Activated T-cell treated with anti-CD3 and anti-CD28 coated beads, Interleukin-2, amount 50 U/mL, for 1 hour (primary cell): ENCODE results near the gene SLC38A2.

Source experiments
- DNase-seq: peaks from one replicate; pipeline ENCODE4 v3.0.0-alpha.2; 2020

The SLC38A2 gene

DNA sequence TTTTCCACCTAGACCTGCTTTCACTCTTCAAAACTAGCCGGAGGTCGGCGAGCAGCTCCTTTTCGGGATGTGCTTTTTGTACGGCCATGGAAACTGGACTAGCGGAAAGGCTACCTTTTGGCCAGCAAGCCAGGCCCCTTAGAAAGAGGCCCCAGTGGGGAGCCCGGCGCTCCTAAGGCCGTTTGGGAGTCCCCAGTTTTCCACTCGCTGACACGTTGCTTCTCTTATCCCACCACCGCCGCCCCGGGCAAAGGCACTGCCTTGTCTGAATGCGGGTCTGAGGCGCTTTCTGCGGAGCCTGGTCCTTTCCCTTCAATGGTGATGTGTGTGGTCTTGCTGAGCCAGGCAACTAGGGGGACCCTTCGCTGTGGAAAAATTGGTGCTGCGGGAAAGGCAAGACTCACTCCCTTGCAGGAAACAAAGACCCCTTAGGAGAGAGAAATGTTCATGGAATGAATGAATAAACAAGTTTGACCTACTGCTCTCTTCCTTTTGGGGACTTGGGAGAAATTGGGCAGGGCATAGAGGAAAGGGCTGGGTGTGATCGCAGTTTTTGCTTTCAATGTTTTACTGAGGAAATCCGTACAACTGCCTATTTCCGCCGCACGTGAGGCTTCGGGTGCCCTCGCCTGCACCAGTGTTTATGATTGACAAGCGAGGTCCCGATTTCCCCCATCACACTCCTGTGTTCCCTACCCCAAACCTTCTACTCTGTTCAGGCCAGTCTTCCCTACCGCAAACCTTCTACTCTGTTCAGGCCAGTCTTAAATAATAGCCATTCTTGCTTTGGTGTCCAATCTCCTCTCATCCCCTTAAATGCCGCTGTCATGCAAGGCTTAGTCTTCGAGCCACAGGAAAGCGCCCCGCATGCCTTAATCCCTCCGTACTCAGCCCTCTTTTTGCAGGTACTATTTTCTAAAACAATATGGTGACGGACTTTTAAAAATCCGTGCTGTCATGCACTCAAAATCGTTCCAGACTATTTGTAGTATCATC lies 1.0 kb upstream of the SLC38A2 start:
- peak; percentile 52 for DNase-seq

GRCh38 chr12:46371718-46372543 lies 642 bp downstream of the SLC38A2 start:
- DNase-seq = peak; percentile 70

DNA sequence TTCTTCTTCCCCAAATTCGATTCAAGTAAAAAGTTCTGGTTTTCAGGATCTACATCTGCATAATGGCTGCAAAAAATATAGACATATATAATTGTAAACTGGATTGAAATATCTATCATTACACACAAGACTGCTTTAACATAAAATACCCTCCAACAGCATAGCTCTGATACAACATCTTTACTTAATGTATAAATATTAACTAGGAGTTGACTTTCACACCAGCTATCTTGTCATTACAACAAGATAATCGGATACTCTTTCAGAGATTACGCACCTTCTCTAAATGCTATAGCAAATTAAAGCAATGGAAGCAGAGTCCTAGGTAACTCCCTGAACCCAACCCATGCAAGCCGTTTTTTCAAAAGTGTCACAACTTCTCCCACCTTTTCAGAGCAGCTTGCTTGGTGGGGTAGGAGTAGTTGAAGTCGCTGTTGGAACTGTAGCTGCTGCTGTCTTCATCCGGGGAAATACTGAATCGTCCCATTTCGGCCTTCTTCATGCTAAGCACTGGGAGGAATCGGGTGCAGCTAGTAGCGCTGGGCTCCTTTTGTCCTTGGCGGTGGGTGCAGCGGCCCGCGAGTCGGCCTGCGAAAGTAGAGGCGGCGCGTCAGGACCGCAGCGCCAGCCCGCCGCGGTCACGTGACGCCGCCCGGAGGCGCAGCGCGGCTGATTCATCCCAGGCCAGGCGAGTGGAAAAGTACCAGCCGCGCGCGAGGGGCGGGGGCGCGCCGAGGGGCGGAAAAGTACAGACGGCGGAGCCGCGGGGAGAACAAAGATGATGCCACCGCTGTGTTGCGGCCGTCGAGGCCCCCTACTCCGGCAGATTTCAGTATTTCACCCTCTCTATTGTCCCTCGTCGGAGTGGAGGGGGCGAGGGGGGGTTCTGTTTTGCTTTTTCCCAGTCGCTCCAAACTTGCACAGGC lies 1.5 kb downstream of the SLC38A2 start:
- DNase-seq = peak; percentile 96

GRCh38 chr12:46370380-46370734 lies 2.2 kb downstream of the SLC38A2 start:
- no peak for DNase-seq

- DNase-seq = no peak
These were observed 2.8 kb downstream of the SLC38A2 start for GRCh38 chr12:46369474-46370379.

- no peak for DNase-seq
These were observed 3.5 kb downstream of the SLC38A2 start for GRCh38 chr12:46369095-46369473.

GRCh38 chr12:46368684-46369083 lies 3.9 kb downstream of the SLC38A2 start:
- DNase-seq = no peak

DNA sequence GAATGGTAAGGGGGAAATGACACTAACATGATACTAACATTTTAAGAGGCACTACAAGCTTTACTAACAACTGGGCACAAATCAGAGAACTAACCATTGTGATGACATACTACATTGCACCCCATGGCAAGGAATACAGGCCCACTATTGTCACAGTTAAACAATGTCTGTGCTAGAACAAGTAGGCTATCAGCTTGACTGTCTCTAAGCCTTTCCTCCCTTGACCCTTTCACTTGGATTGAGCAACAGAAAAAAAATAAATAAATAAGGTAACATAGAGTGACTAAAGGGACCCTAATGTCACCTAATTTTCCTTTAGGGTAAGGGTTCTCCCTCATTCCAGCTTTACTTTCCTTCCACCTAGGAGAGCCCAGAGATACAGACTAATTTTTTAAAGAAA lies 4.4 kb downstream of the SLC38A2 start:
- DNase-seq = no peak

- DNase-seq = no peak
These were observed 5.1 kb downstream of the SLC38A2 start for GRCh38 chr12:46367351-46368029.

- DNase-seq = no peak
These were observed 5.8 kb downstream of the SLC38A2 start for GRCh38 chr12:46366771-46367170.

DNA sequence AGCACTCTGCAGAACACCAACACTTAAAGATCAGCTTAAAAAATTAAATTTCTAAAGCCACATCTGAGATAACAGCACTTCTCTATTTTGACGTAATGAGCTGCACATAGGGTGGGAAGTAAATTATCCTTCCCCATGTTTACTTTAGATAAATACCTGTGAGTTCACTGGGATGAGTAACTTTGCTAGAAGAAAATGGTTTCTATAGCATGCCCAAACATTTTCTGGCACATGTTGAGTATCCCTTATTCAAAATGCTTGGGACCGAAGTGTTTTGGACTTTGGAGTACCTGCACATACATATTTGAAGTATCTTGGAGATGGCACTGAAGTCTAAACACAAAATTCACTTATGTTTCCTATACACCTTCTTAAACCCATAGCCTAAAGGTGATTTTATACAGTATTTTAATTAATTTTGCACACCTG lies 6.6 kb downstream of the SLC38A2 start:
- no peak for DNase-seq

GRCh38 chr12:46364777-46365580 lies 7.6 kb downstream of the SLC38A2 start:
- no peak for DNase-seq

DNA sequence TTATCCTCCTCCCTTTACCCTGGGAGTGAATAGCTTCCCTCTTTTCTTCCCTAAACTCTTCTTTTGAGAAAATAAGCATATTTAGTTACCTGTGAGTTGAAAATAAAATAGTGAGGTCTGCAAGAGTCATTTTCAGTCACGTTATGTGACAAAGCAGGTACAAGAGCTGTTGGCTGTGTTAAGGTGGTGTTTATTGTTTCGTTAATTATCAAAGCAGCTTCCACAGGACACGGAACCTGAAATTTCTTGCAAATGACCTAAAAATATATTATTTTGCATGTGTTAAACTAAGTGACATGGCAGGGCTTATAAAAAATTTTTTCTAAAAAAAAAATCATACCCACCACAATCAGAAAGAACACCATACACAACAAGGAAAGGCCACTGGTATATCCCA lies 8.3 kb downstream of the SLC38A2 start:
- no peak for DNase-seq

DNA sequence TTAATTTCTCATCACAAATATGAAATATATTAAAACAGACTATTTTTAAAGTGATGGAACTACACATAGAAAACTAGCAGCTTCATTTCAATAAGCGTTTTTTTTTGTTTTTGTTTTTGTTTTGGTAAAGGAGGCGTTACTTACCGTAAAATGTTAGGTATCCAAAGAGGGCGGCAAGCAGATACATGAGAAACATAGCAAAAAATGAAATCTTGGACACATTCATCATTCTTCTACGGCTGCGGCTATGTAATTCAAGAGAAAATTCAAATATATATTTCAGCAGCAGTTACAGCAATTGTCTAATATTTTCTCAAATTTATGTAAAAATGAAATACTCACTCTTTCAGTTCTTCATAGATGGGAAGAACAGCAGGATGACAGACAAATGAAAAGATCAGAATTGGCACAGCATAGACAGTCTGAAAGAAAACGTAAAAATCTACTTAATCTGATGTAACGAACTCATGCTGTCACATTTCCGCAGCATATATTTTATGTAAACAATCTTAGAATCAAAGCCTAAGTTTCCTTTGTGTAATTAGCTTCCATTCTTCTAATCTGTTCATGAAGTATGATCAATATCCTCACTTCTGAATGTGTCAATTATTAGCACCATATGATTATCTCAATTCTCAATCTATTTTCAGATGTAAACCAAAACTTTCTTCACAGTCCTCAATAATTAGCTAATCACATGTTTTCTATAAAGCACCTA lies 8.8 kb downstream of the SLC38A2 start:
- no peak for DNase-seq

DNA sequence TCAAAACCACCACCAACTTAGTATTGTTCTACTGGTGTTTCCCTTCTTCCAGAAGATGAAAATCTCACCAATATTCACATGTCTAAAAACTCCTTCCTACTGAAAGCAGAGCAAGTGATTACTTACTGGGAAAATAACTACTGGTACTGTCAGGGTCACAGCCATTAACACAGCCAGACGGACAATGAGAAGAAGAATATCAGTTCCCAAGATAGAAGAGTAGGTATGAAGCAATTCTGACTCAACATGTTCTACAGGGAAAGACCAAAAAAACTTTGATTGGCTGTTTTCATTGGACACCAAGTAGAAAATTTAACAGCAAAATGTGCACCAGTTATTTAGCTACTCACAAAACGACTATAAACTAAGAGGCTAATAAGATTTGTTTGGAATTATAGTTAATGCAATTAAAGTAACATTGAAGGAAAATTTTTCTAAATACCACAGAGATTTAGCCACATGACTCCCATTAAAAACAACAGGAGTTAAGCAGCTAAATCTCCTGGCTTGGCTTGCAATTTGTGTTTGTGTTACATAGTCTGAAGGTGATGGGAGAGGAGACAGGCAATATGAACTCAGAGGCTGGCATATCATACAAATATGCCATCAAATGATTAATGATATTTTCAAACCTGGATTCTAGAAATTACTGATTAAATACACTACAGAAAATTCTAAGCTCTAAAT lies 9.5 kb downstream of the SLC38A2 start:
- no peak for DNase-seq

DNA sequence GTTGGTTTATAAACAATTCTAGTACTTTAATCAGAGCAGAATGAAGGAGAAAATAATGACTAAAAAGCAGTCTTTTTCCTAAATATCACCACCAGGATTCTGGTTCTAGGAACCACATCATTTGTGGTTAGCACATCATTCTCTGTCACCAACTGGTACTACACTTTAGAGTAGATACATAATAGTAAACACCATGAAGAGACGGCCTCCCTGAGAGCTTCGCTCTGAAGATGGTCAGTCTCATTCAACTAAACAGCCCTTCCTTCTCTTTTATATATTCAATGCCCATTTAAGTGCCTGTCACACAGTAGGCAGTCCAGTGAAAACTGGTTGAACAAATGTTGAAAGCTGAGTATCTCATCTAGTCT lies 10.9 kb downstream of the SLC38A2 start:
- no peak for DNase-seq

DNA sequence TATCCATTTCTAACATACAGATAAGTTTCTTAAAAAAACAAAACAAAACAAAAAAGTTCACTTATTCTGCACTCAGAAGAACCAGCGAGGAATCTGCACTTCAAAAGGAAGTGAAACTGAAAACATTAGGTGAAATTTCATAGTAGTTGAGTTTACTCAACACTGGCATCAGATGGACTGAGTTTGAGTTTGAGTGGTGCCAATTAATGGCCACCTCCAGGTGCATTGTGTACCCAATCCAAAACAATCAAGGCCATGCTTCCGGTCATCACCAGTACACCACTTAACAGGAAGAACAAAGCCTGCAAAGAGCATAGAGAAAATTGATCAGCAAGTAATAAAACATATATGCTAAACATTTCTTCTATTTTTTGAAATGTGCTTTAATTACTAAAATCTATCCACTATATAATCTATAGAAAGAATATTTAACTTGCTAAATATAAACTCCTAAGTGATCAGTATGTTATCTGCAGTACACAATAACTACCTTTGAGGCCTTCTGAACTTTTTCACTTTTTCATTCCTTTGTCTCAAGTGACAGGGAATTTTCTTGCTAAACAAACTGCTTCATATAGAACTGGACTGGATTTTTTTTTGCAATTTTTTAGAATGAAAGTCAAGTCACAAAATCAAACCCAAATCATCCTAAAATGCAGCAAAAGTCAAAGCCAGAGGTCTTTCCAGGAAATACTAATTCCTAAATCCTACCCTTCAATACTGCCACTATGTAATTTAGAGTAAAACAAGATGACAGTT lies 11.5 kb downstream of the SLC38A2 start:
- DNase-seq = no peak

GRCh38 chr12:46360370-46360769 lies 12.2 kb downstream of the SLC38A2 start:
- DNase-seq = no peak
